Retinal pigment epithelial cell (primary cell): Measurements from ENCODE around the gene TMEM176A.

Experiments
- DNase-seq: peaks from one replicate; pipeline ENCODE4 v3.0.0-alpha.2; 2010; ENCODE audit warnings: low read depth
- H3K4me3 ChIP-seq: 2 replicates; pipeline ENCODE4 v1.5.1; 2011; ENCODE audit warnings: mild to moderate bottlenecking, low read length, control low read depth, moderate library complexity
- CTCF ChIP-seq: conservative IDR thresholded peaks from 2 replicates; pipeline ENCODE4 v1.5.1; 2011; ENCODE audit warnings: low read depth, low read length, control low read depth, inconsistent platforms

TMEM176A gene

GRCh38 chr7:150842018-150842417 is 41.4 kb downstream of the TMEM176A start:
- no peak for TF ChIP-seq CTCF
- H3K4me3 ChIP-seq, result no peak overlapping the region
- DNase-seq, result no peak

DNA sequence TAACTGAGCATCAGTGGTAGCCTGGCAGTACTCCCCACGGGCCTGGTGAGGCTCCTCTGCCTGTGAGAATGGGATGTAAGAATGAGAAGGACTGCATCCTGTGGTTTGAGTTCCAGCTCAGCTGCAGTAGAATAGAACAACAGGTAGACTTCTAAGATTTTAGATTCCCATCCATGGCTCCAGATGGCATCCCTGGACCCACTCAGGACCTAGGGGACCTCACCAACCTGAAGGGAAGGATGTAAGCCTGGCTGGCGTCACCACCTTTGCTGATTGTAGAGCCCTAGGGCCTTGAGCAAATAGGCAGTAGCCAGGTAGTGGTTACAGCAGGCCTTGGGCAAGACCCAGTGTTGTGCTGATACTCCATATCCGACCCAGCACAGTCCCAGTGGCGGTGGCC is 42.1 kb downstream of the TMEM176A start:
- TF ChIP-seq CTCF, result no peak
- no peak for DNase-seq
- no peak overlapping the region for H3K4me3 ChIP-seq

DNA sequence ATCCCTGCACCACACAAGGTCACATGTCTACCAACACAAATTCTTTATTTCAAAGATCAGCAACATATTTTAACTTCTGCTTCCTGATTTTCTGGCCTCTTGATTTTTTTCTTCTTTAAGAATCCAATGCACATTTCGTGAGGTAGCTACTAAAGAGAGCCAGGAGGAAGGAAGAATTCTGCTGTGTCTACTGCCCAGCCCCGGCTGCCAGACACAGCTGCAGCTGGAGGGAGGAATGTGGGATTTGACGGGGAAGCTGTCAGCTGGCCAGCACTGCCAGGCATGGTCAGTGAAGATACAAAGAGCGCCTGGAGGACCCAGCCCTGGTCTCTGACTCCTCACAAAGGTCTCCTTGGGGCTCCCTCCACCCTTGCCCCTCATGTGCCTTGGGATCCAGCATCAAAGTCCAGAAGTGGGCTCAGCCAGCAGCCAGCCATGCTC is 44.9 kb downstream of the TMEM176A start:
- no peak for TF ChIP-seq CTCF
- DNase-seq, result no peak
- H3K4me3 ChIP-seq, result no peak overlapping the region

- no peak for DNase-seq
- no peak overlapping the region for H3K4me3 ChIP-seq
- TF ChIP-seq CTCF, result no peak
Observed at GRCh38 chr7:150846291-150847115, 45.9 kb downstream of the TMEM176A start.

DNA sequence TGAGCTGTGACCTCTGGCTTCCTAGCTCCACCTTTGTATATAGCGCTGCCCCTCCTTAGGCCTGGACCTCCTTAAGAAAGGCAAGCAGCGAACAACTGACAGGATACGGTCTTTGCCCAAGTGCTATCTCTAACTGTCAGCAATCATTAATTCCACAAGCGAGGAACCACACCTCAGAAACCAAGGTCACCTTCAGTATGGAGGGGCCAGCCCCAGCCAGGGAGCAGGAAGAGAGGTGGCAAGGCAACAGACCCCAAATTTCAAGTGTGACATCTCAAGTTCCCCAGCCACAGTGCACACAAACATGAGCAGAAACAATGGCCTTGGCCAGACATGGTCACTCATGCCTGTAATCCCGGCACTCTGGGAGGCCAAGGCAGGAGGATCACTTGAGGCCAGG is 47.0 kb downstream of the TMEM176A start:
- no peak for TF ChIP-seq CTCF
- no peak for DNase-seq
- no peak overlapping the region for H3K4me3 ChIP-seq

- no peak overlapping the region for H3K4me3 ChIP-seq
- no peak for TF ChIP-seq CTCF
- no peak for DNase-seq
Observed at GRCh38 chr7:150848111-150848510, 47.5 kb downstream of the TMEM176A start.

GRCh38 chr7:150848561-150849115 is 48.1 kb downstream of the TMEM176A start:
- no peak for TF ChIP-seq CTCF

More at GRCh38 chr7:150848561-150849115, 48.1 kb downstream of the TMEM176A start:
- no peak for DNase-seq
- H3K4me3 ChIP-seq, result no peak overlapping the region
